Activated CD8-positive, alpha-beta T cell treated with anti-CD3 and anti-CD28 coated beads for 36 hours (primary cell): Measurements from ENCODE around the gene TAF4. TPM values are rescaled to one million over a fixed set of nuclear protein-coding genes. Genes with fewer than 3 reads are reported as not detected.

ENCODE experiments used
- ATAC-seq: fragments of 200-7000 bp; cut with Tn5 transposase; one replicate; pipeline ENCODE4 v1.10.0; 2021; ENCODE audit warnings: mild to moderate bottlenecking, moderate library complexity
- CTCF ChIA-PET: fragments of 350-600 bp; sonication (Branson Sonifier 250); formaldehyde crosslinking; loops from one replicate; lab custom pipeline; 2021; ENCODE audit warnings: antibody characterized with exemption; lab: Charles Lee
- POLR2A ChIA-PET: fragments of 350-600 bp; sonication (Branson Sonifier 250); formaldehyde crosslinking; loops from one replicate; lab custom pipeline; 2021; ENCODE audit warnings: antibody characterized with exemption; lab: Charles Lee
- DNase-seq: peaks from one replicate; pipeline ENCODE4 v3.0.0-alpha.2; 2020
- H3K27ac Mint-ChIP-seq: one replicate; pipeline ENCODE4 v1.8.0; 2021; ENCODE audit warnings: mild to moderate bottlenecking, mixed read lengths
- H3K27me3 Mint-ChIP-seq: one replicate; pipeline ENCODE4 v1.8.0; 2021; ENCODE audit warnings: mixed read lengths
- H3K36me3 Mint-ChIP-seq: one replicate; pipeline ENCODE4 v1.8.0; 2021; ENCODE audit warnings: low read depth, mixed read lengths
- H3K4me1 Mint-ChIP-seq: one replicate; pipeline ENCODE4 v1.8.0; 2021; ENCODE audit warnings: low read depth, mixed read lengths
- H3K4me3 Mint-ChIP-seq: one replicate; pipeline ENCODE4 v1.8.0; 2021; ENCODE audit warnings: mild to moderate bottlenecking, moderate library complexity, mixed read lengths
- H3K9me3 Mint-ChIP-seq: one replicate; pipeline ENCODE4 v1.8.0; 2021; ENCODE audit warnings: mixed read lengths
- CTCF ChIP-seq: fragments of 200-600 bp; IDR thresholded peaks from one replicate; pipeline ENCODE4 v1.8.0; 2022; ENCODE audit warnings: antibody characterized with exemption, mild to moderate bottlenecking
- intact Hi-C: fragments of 100-400 bp; cut with micrococcal nuclease; formaldehyde crosslinking; loops from one replicate; pipeline ENCODE4 v1.10.0; 2022
- total RNA-seq, 2 experiments: library from RNA; stranded (reverse); gene quantifications; one replicate each; pipeline ENCODE4 v1.2.3, GENCODE V29; 2021

TAF4 gene
- total RNA-seq, 2 experiments from 2014 or later = 14.1 to 15.9 TPM

- Mint-ChIP-seq H3K4me1 (no peaks in the 10 kb centered on the region), H3K9me3 (no peaks in the 10 kb centered on the region), H3K36me3 (no peaks in the 10 kb centered on the region), H3K27ac (no peak overlapping the region), H3K27me3 (peaks cover 2% of the 10 kb centered on the region), H3K4me3 (no peak overlapping the region)
- CTCF ChIA-PET = no interaction called here
- POLR2A ChIA-PET = no interaction called here
- ATAC-seq (no peak), DNase-seq (no peak)
- intact Hi-C loops = no loop called here
- TF ChIP-seq CTCF = no peak
These were observed 126.6 kb downstream of the TAF4 start for GRCh38 chr20:61938839-61939690.

- ChIA-PET CTCF (no interaction called here), POLR2A (no interaction called here)
- ATAC-seq = no peak
- H3K36me3 Mint-ChIP-seq = no peaks in the 10 kb centered on the region
- H3K4me1 Mint-ChIP-seq = no peaks in the 10 kb centered on the region
- intact Hi-C loops = no loop called here
- H3K4me3 Mint-ChIP-seq = no peak overlapping the region
- DNase-seq = no peak
- peaks cover 2% of the 10 kb centered on the region for H3K27me3 Mint-ChIP-seq
- no peak for TF ChIP-seq CTCF
- H3K27ac Mint-ChIP-seq = no peak overlapping the region
- no peaks in the 10 kb centered on the region for H3K9me3 Mint-ChIP-seq
These were observed 127.5 kb downstream of the TAF4 start for GRCh38 chr20:61937963-61938838.

GRCh38 chr20:61937146-61937962 is 128.3 kb downstream of the TAF4 start:
- Mint-ChIP-seq H3K9me3 (no peaks in the 10 kb centered on the region), H3K4me1 (no peaks in the 10 kb centered on the region), H3K36me3 (no peaks in the 10 kb centered on the region), H3K27ac (no peak overlapping the region), H3K4me3 (no peak overlapping the region), H3K27me3 (peaks cover 2% of the 10 kb centered on the region)
- ChIA-PET CTCF (no interaction called here), POLR2A (no interaction called here)
- no peak for TF ChIP-seq CTCF
- ATAC-seq (no peak), DNase-seq (no peak)
- intact Hi-C loops = no loop called here

- ChIA-PET CTCF (no interaction called here), POLR2A (no interaction called here)
- TF ChIP-seq CTCF = no peak
- Mint-ChIP-seq H3K36me3 (no peaks in the 10 kb centered on the region), H3K4me1 (no peaks in the 10 kb centered on the region), H3K9me3 (no peaks in the 10 kb centered on the region), H3K4me3 (no peak overlapping the region), H3K27ac (no peak overlapping the region), H3K27me3 (peaks cover 2% of the 10 kb centered on the region)
- intact Hi-C loops = no loop called here
- no peak for DNase-seq
- no peak for ATAC-seq
These were observed 129.0 kb downstream of the TAF4 start for GRCh38 chr20:61936701-61937131.
